Activated CD4-positive, alpha-beta T cell treated with anti-CD3 and anti-CD28 coated beads, Interleukin-2, amount 10 ng/mL, durations not matched to agents 7 days and 5 days (primary cell): ENCODE measurements around the gene RFX5. TPM values are rescaled to one million over a fixed set of nuclear protein-coding genes. Genes with fewer than 3 reads are reported as not detected.
"Not testable (repeated sequence)": the region's sequence is repeated elsewhere in the genome, so short reads cannot be mapped to it uniquely, and the experiment has no call there.

ENCODE experiments used
- CTCF ChIA-PET: fragments of 350-600 bp; sonication (Branson Sonifier 250); formaldehyde crosslinking; loops from one replicate; lab custom pipeline; 2021; ENCODE audit warnings: antibody characterized with exemption; lab: Charles Lee
- POLR2A ChIA-PET: fragments of 350-600 bp; sonication (Branson Sonifier 250); formaldehyde crosslinking; loops from one replicate; lab custom pipeline; 2021; ENCODE audit warnings: antibody characterized with exemption; lab: Charles Lee
- DNase-seq: peaks from one replicate; pipeline ENCODE4 v3.0.0-alpha.2; 2020
- H3K27ac Mint-ChIP-seq: one replicate; pipeline ENCODE4 v1.8.0; 2021; ENCODE audit warnings: mild to moderate bottlenecking, moderate library complexity, mixed read lengths
- H3K27me3 Mint-ChIP-seq: one replicate; pipeline ENCODE4 v1.8.0; 2021; ENCODE audit warnings: mixed read lengths
- H3K36me3 Mint-ChIP-seq: one replicate; pipeline ENCODE4 v1.8.0; 2021; ENCODE audit warnings: low read depth, mixed read lengths
- H3K4me1 Mint-ChIP-seq: one replicate; pipeline ENCODE4 v1.8.0; 2021; ENCODE audit warnings: mixed read lengths
- H3K4me3 Mint-ChIP-seq: one replicate; pipeline ENCODE4 v1.8.0; 2021; ENCODE audit warnings: mild to moderate bottlenecking, moderate library complexity, mixed read lengths
- H3K9me3 Mint-ChIP-seq: one replicate; pipeline ENCODE4 v1.8.0; 2021; ENCODE audit warnings: mixed read lengths
- total RNA-seq, 2 experiments: library from RNA; stranded (reverse); gene quantifications; one replicate each; pipeline ENCODE4 v1.2.3, GENCODE V29; 2021

Gene RFX5
- total RNA-seq, 2 experiments from 2014 or later: 69.7 to 76.4 TPM

- CTCF ChIA-PET: interaction anchor here (0.6 to 2.2 kb wide), 4 partner anchors 11 to 124 kb away, joined by 3 to 10 read pairs (median 4); no protein-coding TSS in a partner anchor
- no peak overlapping the region for H3K4me3 Mint-ChIP-seq
- POLR2A ChIA-PET: no interaction called here
- no peaks in the 10 kb centered on the region for H3K4me1 Mint-ChIP-seq
- no peak overlapping the region for H3K27ac Mint-ChIP-seq
- H3K36me3 Mint-ChIP-seq: no peaks in the 10 kb centered on the region
- DNase-seq: no peak
- no peaks in the 10 kb centered on the region for H3K27me3 Mint-ChIP-seq
- H3K9me3 Mint-ChIP-seq: no peaks in the 10 kb centered on the region
These were observed 23.3 kb upstream of the RFX5 start for GRCh38 chr1:151370211-151370911.

- ChIA-PET CTCF (interaction anchor here (0.7 to 2.2 kb wide), 5 partner anchors 12 to 88 kb away, joined by 3 to 10 read pairs (median 4); partner anchors contain the start of gene ZNF687), POLR2A (no interaction called here)
- no peak for DNase-seq
- Mint-ChIP-seq H3K36me3 (no peaks in the 10 kb centered on the region), H3K27me3 (no peaks in the 10 kb centered on the region), H3K4me1 (no peaks in the 10 kb centered on the region), H3K27ac (no peak overlapping the region), H3K4me3 (no peak overlapping the region), H3K9me3 (no peaks in the 10 kb centered on the region)
These were observed 22.6 kb upstream of the RFX5 start for GRCh38 chr1:151369621-151370048.

GRCh38 chr1:151369302-151369610 is 22.2 kb upstream of the RFX5 start:
- Mint-ChIP-seq H3K27ac (no peak overlapping the region), H3K4me1 (no peaks in the 10 kb centered on the region), H3K9me3 (no peaks in the 10 kb centered on the region), H3K27me3 (no peaks in the 10 kb centered on the region), H3K36me3 (no peaks in the 10 kb centered on the region), H3K4me3 (no peak overlapping the region)
- no peak for DNase-seq
- POLR2A ChIA-PET: no interaction called here
- CTCF ChIA-PET: interaction anchor here (0.5 to 2.2 kb wide), 5 partner anchors 12 to 558 kb away, joined by 3 to 10 read pairs (median 3); partner anchors contain the start of gene ZNF687

GRCh38 chr1:151368393-151369301 is 21.6 kb upstream of the RFX5 start:
- no peaks in the 10 kb centered on the region for H3K4me1 Mint-ChIP-seq
- ChIA-PET POLR2A (no interaction called here), CTCF (interaction anchor here (0.5 to 2.2 kb wide), 5 partner anchors 13 to 559 kb away, joined by 3 to 10 read pairs (median 3); partner anchors contain the start of gene ZNF687)
- no peaks in the 10 kb centered on the region for H3K9me3 Mint-ChIP-seq
- no peaks in the 10 kb centered on the region for H3K36me3 Mint-ChIP-seq
- H3K27ac Mint-ChIP-seq: no peak overlapping the region
- DNase-seq: no peak
- no peaks in the 10 kb centered on the region for H3K27me3 Mint-ChIP-seq
- no peak overlapping the region for H3K4me3 Mint-ChIP-seq

- H3K36me3 Mint-ChIP-seq: peaks cover 2% of the 10 kb centered on the region
- no peak overlapping the region for H3K27ac Mint-ChIP-seq
- H3K27me3 Mint-ChIP-seq: no peaks in the 10 kb centered on the region
- H3K4me3 Mint-ChIP-seq: no peak overlapping the region
- POLR2A ChIA-PET: no interaction called here
- no peak for DNase-seq
- H3K9me3 Mint-ChIP-seq: peaks cover 4% of the 10 kb centered on the region
- H3K4me1 Mint-ChIP-seq: no peaks in the 10 kb centered on the region
- CTCF ChIA-PET: interaction anchor here (0.5 to 2.2 kb wide), 2 partner anchors 14 to 112 kb away, joined by 5 to 10 read pairs; no protein-coding TSS in a partner anchor
These were observed 20.8 kb upstream of the RFX5 start for GRCh38 chr1:151367658-151368392.

GRCh38 chr1:151364996-151365395 is 17.9 kb upstream of the RFX5 start:
- H3K9me3 Mint-ChIP-seq: peaks cover 8% of the 10 kb centered on the region
- H3K27me3 Mint-ChIP-seq: no peaks in the 10 kb centered on the region
- no peaks in the 10 kb centered on the region for H3K4me1 Mint-ChIP-seq
- H3K27ac Mint-ChIP-seq: no peak overlapping the region
- no peak overlapping the region for H3K4me3 Mint-ChIP-seq
- H3K36me3 Mint-ChIP-seq: peaks cover 5% of the 10 kb centered on the region
- CTCF ChIA-PET: interaction anchor here (0.5 to 1.0 kb wide), 2 partner anchors 30 to 155 kb away, joined by 3 to 6 read pairs; no protein-coding TSS in a partner anchor
- POLR2A ChIA-PET: no interaction called here
- DNase-seq: no peak

GRCh38 chr1:151362308-151363155 is 15.5 kb upstream of the RFX5 start:
- Mint-ChIP-seq H3K9me3 (peaks cover 8% of the 10 kb centered on the region), H3K36me3 (peaks cover 5% of the 10 kb centered on the region), H3K27me3 (no peaks in the 10 kb centered on the region), H3K27ac (no peak overlapping the region), H3K4me1 (no peaks in the 10 kb centered on the region), H3K4me3 (no peak overlapping the region)
- CTCF ChIA-PET: no interaction called here
- DNase-seq: no peak
- POLR2A ChIA-PET: no interaction called here

- H3K36me3 Mint-ChIP-seq: peaks cover 5% of the 10 kb centered on the region
- CTCF ChIA-PET: no interaction called here
- H3K4me3 Mint-ChIP-seq: no peak overlapping the region
- no peaks in the 10 kb centered on the region for H3K27me3 Mint-ChIP-seq
- DNase-seq: no peak
- POLR2A ChIA-PET: no interaction called here
- no peaks in the 10 kb centered on the region for H3K4me1 Mint-ChIP-seq
- no peak overlapping the region for H3K27ac Mint-ChIP-seq
- H3K9me3 Mint-ChIP-seq: peaks cover 8% of the 10 kb centered on the region
These were observed 14.8 kb upstream of the RFX5 start for GRCh38 chr1:151361883-151362282.

- peaks cover 1% of the 10 kb centered on the region for H3K27me3 Mint-ChIP-seq
- H3K9me3 Mint-ChIP-seq: peaks cover 7% of the 10 kb centered on the region
- no peaks in the 10 kb centered on the region for H3K4me1 Mint-ChIP-seq
- CTCF ChIA-PET: interaction anchor here (0.8 to 2.3 kb wide), 3 partner anchors 16 to 56 kb away, joined by 3 to 7 read pairs (median 3); no protein-coding TSS in a partner anchor
- H3K4me3 Mint-ChIP-seq: no peak overlapping the region
- no peak for DNase-seq
- peaks cover 2% of the 10 kb centered on the region for H3K36me3 Mint-ChIP-seq
- POLR2A ChIA-PET: no interaction called here
- H3K27ac Mint-ChIP-seq: no peak overlapping the region
These were observed 9.6 kb upstream of the RFX5 start for GRCh38 chr1:151356696-151357095.

- H3K4me3 Mint-ChIP-seq: no peak overlapping the region
- H3K4me1 Mint-ChIP-seq: peaks cover 11% of the 10 kb centered on the region
- peaks cover 1% of the 10 kb centered on the region for H3K27me3 Mint-ChIP-seq
- H3K9me3 Mint-ChIP-seq: peaks cover 14% of the 10 kb centered on the region
- no peak overlapping the region for H3K27ac Mint-ChIP-seq
- ChIA-PET CTCF (interaction anchor here (0.6 to 1.9 kb wide), 3 partner anchors 11 to 783 kb away, joined by 3 to 5 read pairs (median 4); no protein-coding TSS in a partner anchor), POLR2A (no interaction called here)
- no peak for DNase-seq
- peaks cover 4% of the 10 kb centered on the region for H3K36me3 Mint-ChIP-seq
These were observed 5.1 kb upstream of the RFX5 start for GRCh38 chr1:151352021-151352718.

GRCh38 chr1:151350323-151350722 is 3.3 kb upstream of the RFX5 start:
- H3K4me3 Mint-ChIP-seq, H3K27me3 Mint-ChIP-seq, H3K27ac Mint-ChIP-seq, DNase-seq: not testable (repeated sequence)
- Mint-ChIP-seq H3K4me1 (peaks cover 27% of the 10 kb centered on the region), H3K36me3 (peaks cover 17% of the 10 kb centered on the region), H3K9me3 (peaks cover 14% of the 10 kb centered on the region)
- POLR2A ChIA-PET: interaction anchor here (0.7 kb wide), 1 partner anchor 489 kb away, joined by 3 read pairs; the partner anchor contains the start of gene C2CD4D
- CTCF ChIA-PET: interaction anchor here (0.6 to 1.6 kb wide), 9 partner anchors 9 to 599 kb away, joined by 3 to 5 read pairs (median 3); no protein-coding TSS in a partner anchor
